DOHH2 (cell line): ENCODE results near the gene WRAP53.

Source experiments
- H3F3A ChIP-seq: fragments of 200-600 bp; sonication (generic), shearing (Covaris generic); 2 replicates; pipeline ENCODE4 v1.6.0; 2016; ENCODE audit warnings: antibody characterized with exemption, mild to moderate bottlenecking; ENCODE audit not compliant: control insufficient read depth, insufficient read depth
- H3K27ac ChIP-seq: fragments of 200-600 bp; sonication (generic); 2 replicates; pipeline ENCODE4 v1.5.1; 2014; ENCODE audit warnings: low read depth, mild to moderate bottlenecking, low read length, moderate library complexity
- H3K27me3 ChIP-seq: fragments of 200-600 bp; sonication (generic); 2 replicates; pipeline ENCODE4 v1.6.1; 2014; ENCODE audit warnings: mild to moderate bottlenecking, low read length, mixed read lengths; ENCODE audit not compliant: control insufficient read depth
- H3K36me3 ChIP-seq: fragments of 200-600 bp; sonication (generic); 2 replicates; pipeline ENCODE4 v1.6.1; 2014; ENCODE audit warnings: mild to moderate bottlenecking, low read length, moderate library complexity, mixed read lengths; ENCODE audit not compliant: control insufficient read depth
- H3K4me1 ChIP-seq: fragments of 200-600 bp; sonication (generic); 2 replicates; pipeline ENCODE4 v1.6.1; 2014; ENCODE audit warnings: mild to moderate bottlenecking, low read length, mixed read lengths; ENCODE audit not compliant: control insufficient read depth
- H3K4me2 ChIP-seq: fragments of 200-600 bp; sonication (generic); 2 replicates; pipeline ENCODE4 v1.6.0; 2014; ENCODE audit warnings: mild to moderate bottlenecking, low read length, moderate library complexity
- H3K4me3 ChIP-seq: fragments of 200-600 bp; sonication (generic); 2 replicates; pipeline ENCODE4 v1.5.1; 2014; ENCODE audit warnings: mild to moderate bottlenecking, low read length, mixed read lengths
- H3K79me2 ChIP-seq: fragments of 200-600 bp; sonication (generic); 2 replicates; pipeline ENCODE4 v1.6.1; 2014; ENCODE audit warnings: mild to moderate bottlenecking, low read length, mixed read lengths; ENCODE audit not compliant: control insufficient read depth
- H3K9me2 ChIP-seq: fragments of 200-600 bp; sonication (generic); replicated peaks from 2 replicates; pipeline ENCODE4 v1.6.1; 2014; ENCODE audit warnings: mild to moderate bottlenecking, low read length, mixed read lengths; ENCODE audit not compliant: control insufficient read depth
- H3K9me3 ChIP-seq: fragments of 200-600 bp; sonication (generic); 2 replicates; pipeline ENCODE4 v1.6.1; 2014; ENCODE audit warnings: antibody characterized with exemption, low read length, mixed read lengths; ENCODE audit not compliant: control insufficient read depth, insufficient read depth
- H4K20me1 ChIP-seq: fragments of 200-600 bp; sonication (generic); 2 replicates; pipeline ENCODE4 v1.6.0; 2014; ENCODE audit warnings: low read depth, mild to moderate bottlenecking, antibody characterized with exemption, low read length, moderate library complexity; ENCODE audit not compliant: control insufficient read depth, insufficient read depth
- CTCF ChIP-seq: fragments of 200-600 bp; sonication (generic); IDR thresholded peaks from one replicate; pipeline ENCODE4 v1.5.1; 2014; ENCODE audit warnings: antibody characterized with exemption, mild to moderate bottlenecking, low read depth, low read length; ENCODE audit not compliant: poor library complexity, severe bottlenecking
- EZH2phosphoT487 ChIP-seq: fragments of 200-600 bp; sonication (generic); IDR thresholded peaks from 2 replicates; pipeline ENCODE4 v1.6.1; 2017; ENCODE audit warnings: borderline replicate concordance, mild to moderate bottlenecking, antibody characterized with exemption, low read length, moderate library complexity, mixed read lengths

The WRAP53 gene

GRCh38 chr17:7651097-7651664 lies 37.1 kb upstream of the WRAP53 start:
- peaks cover 62% of the 10 kb centered on the region for H3K27me3 ChIP-seq
- H3K79me2 ChIP-seq, result no peaks in the 10 kb centered on the region
- H3K36me3 ChIP-seq, result no peaks in the 10 kb centered on the region
- peak overlapping the region; percentile 63 for H3K4me2 ChIP-seq
- H3K4me3 ChIP-seq, result peak overlapping the region; percentile 60
- peaks cover 15% of the 10 kb centered on the region for H3K4me1 ChIP-seq
- no peaks in the 10 kb centered on the region for H3K9me3 ChIP-seq
- no peaks in the 10 kb centered on the region for H3F3A ChIP-seq
- no peaks in the 10 kb centered on the region for H3K9me2 ChIP-seq
- TF ChIP-seq CTCF, result no peak
- peak; percentile 82; the same call in 1 of the 2 replicates for TF ChIP-seq EZH2phosphoT487
- no peaks in the 10 kb centered on the region for H4K20me1 ChIP-seq
- H3K27ac ChIP-seq, result no peak overlapping the region

- no peak overlapping the region for H3K4me3 ChIP-seq
- TF ChIP-seq EZH2phosphoT487 (no peak), CTCF (no peak)
- no peaks in the 10 kb centered on the region for H3F3A ChIP-seq
- H3K9me2 ChIP-seq, result no peaks in the 10 kb centered on the region
- no peaks in the 10 kb centered on the region for H3K9me3 ChIP-seq
- no peaks in the 10 kb centered on the region for H3K36me3 ChIP-seq
- H3K4me1 ChIP-seq, result peaks cover 15% of the 10 kb centered on the region
- H3K79me2 ChIP-seq, result no peaks in the 10 kb centered on the region
- H3K27me3 ChIP-seq, result peaks cover 60% of the 10 kb centered on the region
- H4K20me1 ChIP-seq, result no peaks in the 10 kb centered on the region
- H3K27ac ChIP-seq, result no peak overlapping the region
- no peak overlapping the region for H3K4me2 ChIP-seq
These were observed 36.5 kb upstream of the WRAP53 start for GRCh38 chr17:7651665-7652387.

- Histone ChIP-seq H3K4me2 (no peak overlapping the region), H4K20me1 (no peaks in the 10 kb centered on the region), H3K4me3 (no peak overlapping the region)
These were observed 35.6 kb upstream of the WRAP53 start for GRCh38 chr17:7652388-7653356.

More at GRCh38 chr17:7652388-7653356, 35.6 kb upstream of the WRAP53 start:
- TF ChIP-seq EZH2phosphoT487, result no peak
- H3K27me3 ChIP-seq, result peaks cover 60% of the 10 kb centered on the region
- H3K36me3 ChIP-seq, result no peaks in the 10 kb centered on the region
- no peaks in the 10 kb centered on the region for H3K9me2 ChIP-seq
- no peaks in the 10 kb centered on the region for H3K79me2 ChIP-seq
- peaks cover 15% of the 10 kb centered on the region for H3K4me1 ChIP-seq
- no peaks in the 10 kb centered on the region for H3K9me3 ChIP-seq
- H3F3A ChIP-seq, result no peaks in the 10 kb centered on the region
- H3K27ac ChIP-seq, result no peak overlapping the region
